ENCODE measurements around the gene CARTPT.

DNA sequence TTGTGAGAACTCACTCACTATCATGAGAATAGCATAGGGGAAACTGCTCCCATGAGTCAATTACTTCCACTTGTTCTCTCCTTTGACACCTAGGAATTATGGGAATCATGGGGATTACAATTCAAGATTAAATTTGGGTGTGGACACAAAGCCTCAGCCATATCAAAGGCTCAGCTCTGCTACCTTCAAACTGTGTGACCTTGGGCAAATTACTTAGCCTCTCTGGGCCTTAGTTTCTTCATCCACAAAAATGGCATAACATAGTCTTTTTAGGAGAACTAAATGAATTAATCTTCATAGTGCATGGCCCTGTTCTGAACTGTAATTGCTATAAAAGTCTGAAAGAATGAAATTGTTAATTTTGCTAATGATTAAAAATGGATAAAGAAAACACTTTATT lies 18.3 kb upstream of the CARTPT start:
- no peak for TF ChIP-seq EZH2 (IDR thresholded peaks at IDR 0.05; ENCODE audit: borderline replicate concordance)
- TF ChIP-seq, protein P1, sequence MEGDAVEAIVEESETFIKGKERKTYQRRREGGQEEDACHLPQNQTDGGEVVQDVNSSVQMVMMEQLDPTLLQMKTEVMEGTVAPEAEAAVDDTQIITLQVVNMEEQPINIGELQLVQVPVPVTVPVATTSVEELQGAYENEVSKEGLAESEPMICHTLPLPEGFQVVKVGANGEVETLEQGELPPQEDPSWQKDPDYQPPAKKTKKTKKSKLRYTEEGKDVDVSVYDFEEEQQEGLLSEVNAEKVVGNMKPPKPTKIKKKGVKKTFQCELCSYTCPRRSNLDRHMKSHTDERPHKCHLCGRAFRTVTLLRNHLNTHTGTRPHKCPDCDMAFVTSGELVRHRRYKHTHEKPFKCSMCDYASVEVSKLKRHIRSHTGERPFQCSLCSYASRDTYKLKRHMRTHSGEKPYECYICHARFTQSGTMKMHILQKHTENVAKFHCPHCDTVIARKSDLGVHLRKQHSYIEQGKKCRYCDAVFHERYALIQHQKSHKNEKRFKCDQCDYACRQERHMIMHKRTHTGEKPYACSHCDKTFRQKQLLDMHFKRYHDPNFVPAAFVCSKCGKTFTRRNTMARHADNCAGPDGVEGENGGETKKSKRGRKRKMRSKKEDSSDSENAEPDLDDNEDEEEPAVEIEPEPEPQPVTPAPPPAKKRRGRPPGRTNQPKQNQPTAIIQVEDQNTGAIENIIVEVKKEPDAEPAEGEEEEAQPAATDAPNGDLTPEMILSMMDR (IDR thresholded peaks at IDR 0.05; ENCODE audit: poor library complexity) = no peak

Measured in hepatocyte (in vitro differentiated cells).